GM12864 (cell line): ENCODE data around the gene PTGR3.

Experiments used
- DNase-seq: peaks from one replicate; pipeline ENCODE4 v3.0.0-alpha.2; 2011; ENCODE audit warnings: low read depth
- H3K4me3 ChIP-seq: 2 replicates; pipeline ENCODE4 v1.5.1; 2011; ENCODE audit warnings: mild to moderate bottlenecking, low read depth, low read length, control low read depth
- TF ChIP-seq, protein P1 (sequence below): IDR thresholded peaks from 2 replicates; pipeline ENCODE4 v1.5.1; 2011; ENCODE audit warnings: low read depth, mild to moderate bottlenecking, moderate library complexity, low read length, control low read depth, inconsistent platforms; ENCODE audit errors: missing control alignments

The PTGR3 gene, protein sequence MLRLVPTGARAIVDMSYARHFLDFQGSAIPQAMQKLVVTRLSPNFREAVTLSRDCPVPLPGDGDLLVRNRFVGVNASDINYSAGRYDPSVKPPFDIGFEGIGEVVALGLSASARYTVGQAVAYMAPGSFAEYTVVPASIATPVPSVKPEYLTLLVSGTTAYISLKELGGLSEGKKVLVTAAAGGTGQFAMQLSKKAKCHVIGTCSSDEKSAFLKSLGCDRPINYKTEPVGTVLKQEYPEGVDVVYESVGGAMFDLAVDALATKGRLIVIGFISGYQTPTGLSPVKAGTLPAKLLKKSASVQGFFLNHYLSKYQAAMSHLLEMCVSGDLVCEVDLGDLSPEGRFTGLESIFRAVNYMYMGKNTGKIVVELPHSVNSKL

GRCh38 chr18:75209129-75209950 is at the start of gene PTGR3:
TSS of gene PTGR3 (minus strand) at chr18:75209139. CDS start at chr18:75209058, 81 bp downstream.
- peak; percentile 61 for DNase-seq
- H3K4me3 ChIP-seq = peak within 1 kb of the TSS; percentile 99
- TF ChIP-seq, protein P1, sequence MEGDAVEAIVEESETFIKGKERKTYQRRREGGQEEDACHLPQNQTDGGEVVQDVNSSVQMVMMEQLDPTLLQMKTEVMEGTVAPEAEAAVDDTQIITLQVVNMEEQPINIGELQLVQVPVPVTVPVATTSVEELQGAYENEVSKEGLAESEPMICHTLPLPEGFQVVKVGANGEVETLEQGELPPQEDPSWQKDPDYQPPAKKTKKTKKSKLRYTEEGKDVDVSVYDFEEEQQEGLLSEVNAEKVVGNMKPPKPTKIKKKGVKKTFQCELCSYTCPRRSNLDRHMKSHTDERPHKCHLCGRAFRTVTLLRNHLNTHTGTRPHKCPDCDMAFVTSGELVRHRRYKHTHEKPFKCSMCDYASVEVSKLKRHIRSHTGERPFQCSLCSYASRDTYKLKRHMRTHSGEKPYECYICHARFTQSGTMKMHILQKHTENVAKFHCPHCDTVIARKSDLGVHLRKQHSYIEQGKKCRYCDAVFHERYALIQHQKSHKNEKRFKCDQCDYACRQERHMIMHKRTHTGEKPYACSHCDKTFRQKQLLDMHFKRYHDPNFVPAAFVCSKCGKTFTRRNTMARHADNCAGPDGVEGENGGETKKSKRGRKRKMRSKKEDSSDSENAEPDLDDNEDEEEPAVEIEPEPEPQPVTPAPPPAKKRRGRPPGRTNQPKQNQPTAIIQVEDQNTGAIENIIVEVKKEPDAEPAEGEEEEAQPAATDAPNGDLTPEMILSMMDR = no peak

DNA sequence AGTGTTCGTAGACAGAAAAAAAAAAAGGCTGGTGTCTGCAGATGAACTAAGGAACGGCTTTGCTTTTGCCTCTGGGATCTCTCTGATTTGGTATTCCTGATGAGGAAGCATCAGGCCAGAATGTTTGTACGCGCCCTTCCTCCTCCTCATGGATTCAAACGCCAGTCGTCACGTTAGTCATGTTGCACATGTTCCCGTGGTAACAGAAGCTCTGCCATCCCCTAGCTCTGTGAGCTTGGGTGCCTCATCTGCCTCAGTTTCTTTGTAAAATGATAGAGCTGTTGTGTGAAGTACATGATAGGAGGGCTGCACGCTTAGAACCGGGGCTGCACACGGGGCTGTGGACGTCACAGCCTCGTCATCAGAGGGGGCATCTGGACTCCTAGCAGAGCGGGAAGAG is 48.7 kb upstream of the PTGR3 start:
- no peak for DNase-seq
- TF ChIP-seq, protein P1 = no peak
- no peak overlapping the region for H3K4me3 ChIP-seq

DNA sequence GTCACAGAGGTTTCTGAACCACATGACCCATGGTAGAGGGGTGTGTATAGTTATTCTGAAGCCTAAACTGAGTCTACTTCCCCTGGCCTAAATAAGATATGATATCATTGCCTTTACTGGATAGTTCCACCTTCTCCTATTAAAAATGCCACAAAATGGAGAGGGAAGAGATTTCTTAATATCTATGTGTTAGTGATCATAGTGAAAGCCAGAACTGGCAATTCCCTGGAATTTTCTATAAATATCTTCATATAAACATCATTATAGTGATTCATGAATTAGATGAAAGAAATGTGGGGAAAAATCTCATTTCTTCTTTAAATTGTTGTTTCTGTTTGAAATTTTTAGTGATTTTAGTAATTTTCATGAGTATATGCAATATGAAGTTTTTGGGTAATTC is 47.4 kb upstream of the PTGR3 start:
- H3K4me3 ChIP-seq = no peak overlapping the region
- no peak for DNase-seq
- TF ChIP-seq, protein P1 = no peak

DNA sequence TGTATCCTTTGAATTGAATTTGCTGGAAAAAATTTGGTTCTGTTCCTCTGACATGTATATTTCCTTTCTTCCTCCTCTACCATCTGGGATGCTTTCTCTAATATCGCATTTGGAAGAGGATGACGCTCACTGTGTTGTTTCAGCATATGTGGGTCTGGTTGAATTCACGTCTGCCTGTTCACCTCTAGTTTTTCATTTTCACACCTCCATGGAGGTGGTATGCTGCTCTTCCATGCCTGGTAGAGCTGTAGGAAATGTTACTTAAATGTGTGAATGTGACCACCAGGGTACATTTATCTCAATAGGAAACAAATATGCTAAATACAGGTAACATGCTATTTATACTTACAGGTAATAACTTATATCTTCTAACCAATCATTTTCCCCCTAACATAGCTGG is 46.2 kb upstream of the PTGR3 start:
- DNase-seq = no peak
- TF ChIP-seq, protein P1 = no peak
- no peak overlapping the region for H3K4me3 ChIP-seq

- DNase-seq = no peak
- no peak overlapping the region for H3K4me3 ChIP-seq
- TF ChIP-seq, protein P1 = no peak
Observed at GRCh38 chr18:75253784-75254183, 44.8 kb upstream of the PTGR3 start.

GRCh38 chr18:75253043-75253442 is 44.1 kb upstream of the PTGR3 start:
- H3K4me3 ChIP-seq = no peak overlapping the region

More at GRCh38 chr18:75253043-75253442, 44.1 kb upstream of the PTGR3 start:
- DNase-seq = no peak
- TF ChIP-seq, protein P1 = no peak
